Neural crest cell (in vitro differentiated cells): ENCODE data around the gene OSM. TPM values are rescaled to one million over a fixed set of nuclear protein-coding genes. Genes with fewer than 3 reads are reported as not detected.

Experiments used
- DNase-seq: peaks from one replicate; pipeline ENCODE4 v3.0.0; 2021; ENCODE audit warnings: low read depth, mixed read lengths, low spot score
- H3K27ac Mint-ChIP-seq: one replicate; pipeline ENCODE4 v1.8.0; 2021; ENCODE audit warnings: mild to moderate bottlenecking, mixed read lengths; ENCODE audit not compliant: unreplicated experiment
- H3K27me3 Mint-ChIP-seq: 2 replicates; pipeline ENCODE4 v1.8.0; 2021; ENCODE audit warnings: low read depth, mild to moderate bottlenecking, mixed read lengths
- H3K36me3 Mint-ChIP-seq: 2 replicates; pipeline ENCODE4 v1.8.0; 2021; ENCODE audit warnings: low read depth, mild to moderate bottlenecking, mixed read lengths
- H3K4me1 Mint-ChIP-seq: 2 replicates; pipeline ENCODE4 v1.8.0; 2021; ENCODE audit warnings: mixed read lengths
- H3K4me3 Mint-ChIP-seq: one replicate; pipeline ENCODE4 v1.8.0; 2021; ENCODE audit warnings: mild to moderate bottlenecking, mixed read lengths
- H3K9me3 Mint-ChIP-seq: 2 replicates; pipeline ENCODE4 v1.8.0; 2021; ENCODE audit warnings: mixed read lengths
- CTCF ChIP-seq: fragments of 200-600 bp; sonication (generic); conservative IDR thresholded peaks from 2 replicates; pipeline ENCODE4 v1.5.0; 2021; ENCODE audit warnings: antibody characterized with exemption, mild to moderate bottlenecking
- total RNA-seq: library from RNA; stranded (reverse); gene quantifications from 2 replicates; pipeline ENCODE4 v1.2.1, GENCODE V29; 2021

The OSM gene
- total RNA-seq, 1 donor from 2014 or later = not detected

GRCh38 chr22:30263883-30264282, 2.8 kb downstream of the OSM start:
- no peak overlapping the region for H3K4me3 Mint-ChIP-seq
- DNase-seq = no peak
- peaks cover 5% of the 10 kb centered on the region for H3K4me1 Mint-ChIP-seq
- no peak for TF ChIP-seq CTCF
- H3K27me3 Mint-ChIP-seq = no peaks in the 10 kb centered on the region
- H3K27ac Mint-ChIP-seq = no peak overlapping the region
- H3K9me3 Mint-ChIP-seq = no peaks in the 10 kb centered on the region
- H3K36me3 Mint-ChIP-seq = no peaks in the 10 kb centered on the region

GRCh38 chr22:30262917-30263741, 3.5 kb downstream of the OSM start:
- peak; percentile 95 for DNase-seq
- Mint-ChIP-seq H3K27ac (no peak overlapping the region), H3K36me3 (no peaks in the 10 kb centered on the region), H3K4me1 (peaks cover 5% of the 10 kb centered on the region), H3K27me3 (no peaks in the 10 kb centered on the region), H3K4me3 (no peak overlapping the region), H3K9me3 (no peaks in the 10 kb centered on the region)
- TF ChIP-seq CTCF = peak; percentile 99

GRCh38 chr22:30262112-30262511, 4.5 kb downstream of the OSM start:
- Mint-ChIP-seq H3K9me3 (no peaks in the 10 kb centered on the region), H3K27ac (no peak overlapping the region), H3K4me3 (no peak overlapping the region), H3K27me3 (no peaks in the 10 kb centered on the region), H3K4me1 (peaks cover 5% of the 10 kb centered on the region), H3K36me3 (no peaks in the 10 kb centered on the region)
- no peak for DNase-seq
- no peak for TF ChIP-seq CTCF

- TF ChIP-seq CTCF = no peak
- Mint-ChIP-seq H3K27me3 (no peaks in the 10 kb centered on the region), H3K36me3 (no peaks in the 10 kb centered on the region), H3K4me1 (peaks cover 12% of the 10 kb centered on the region), H3K9me3 (no peaks in the 10 kb centered on the region), H3K27ac (no peak overlapping the region), H3K4me3 (no peak overlapping the region)
- no peak for DNase-seq
Measured at GRCh38 chr22:30261134-30261533, 5.5 kb downstream of the OSM start.

- H3K9me3 Mint-ChIP-seq = no peaks in the 10 kb centered on the region
- peaks cover 15% of the 10 kb centered on the region for H3K4me1 Mint-ChIP-seq
- no peak for TF ChIP-seq CTCF
- no peak overlapping the region for H3K27ac Mint-ChIP-seq
- no peak for DNase-seq
- no peaks in the 10 kb centered on the region for H3K27me3 Mint-ChIP-seq
- no peaks in the 10 kb centered on the region for H3K36me3 Mint-ChIP-seq
- no peak overlapping the region for H3K4me3 Mint-ChIP-seq
Measured at GRCh38 chr22:30260682-30261081, 6.0 kb downstream of the OSM start.
